SHP77 (cell line): Measurements from ENCODE around the gene PDRG1.
"Not testable (repeated sequence)": the region's sequence is repeated elsewhere in the genome, so short reads cannot be mapped to it uniquely, and the experiment has no call there.

Experiments used
- DNase-seq, 2 experiments: peaks; one replicate each; lab custom pipeline; 2025; lab: John Stamatoyannopoulos, UW

Gene PDRG1

DNA sequence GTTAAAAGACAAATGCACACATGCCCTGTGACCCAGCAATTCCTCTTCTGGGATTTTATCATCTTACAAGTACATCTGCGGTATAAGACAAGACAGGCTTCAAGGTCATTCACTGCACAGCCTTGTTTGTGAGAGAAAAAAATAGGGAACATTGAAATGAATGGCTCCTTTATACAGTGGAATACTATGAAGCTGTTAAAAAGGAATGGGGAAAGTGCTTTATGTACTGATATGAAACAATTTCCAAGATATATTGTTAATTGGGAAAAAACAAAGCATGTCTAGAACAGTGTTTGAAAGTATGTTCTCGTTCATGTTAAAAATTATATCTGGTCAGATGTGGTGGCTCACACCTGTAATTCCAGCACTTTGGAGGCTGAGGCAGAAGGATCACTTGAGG lies 25.4 kb downstream of the PDRG1 start:
- no peak for DNase-seq

DNA sequence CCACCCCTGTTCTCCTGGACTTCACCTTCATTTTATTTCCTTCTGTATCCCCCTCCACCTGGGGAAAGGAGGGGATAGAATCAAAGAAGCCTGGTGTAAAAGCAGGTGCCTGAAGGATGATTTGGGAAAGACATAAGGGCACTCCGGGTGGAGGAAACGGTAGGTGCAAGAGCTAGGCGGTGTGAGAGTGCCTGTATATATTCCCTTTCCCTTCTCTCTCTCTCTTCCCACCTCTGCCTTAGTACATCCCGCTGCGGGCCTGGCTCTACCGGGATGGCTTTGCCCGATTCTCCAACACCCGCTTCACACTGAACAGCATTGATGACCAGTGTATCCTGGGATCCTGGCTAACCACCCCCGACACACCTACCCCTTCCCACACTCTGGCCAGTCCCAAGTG lies 26.2 kb downstream of the PDRG1 start:
- DNase-seq: no peak

DNA sequence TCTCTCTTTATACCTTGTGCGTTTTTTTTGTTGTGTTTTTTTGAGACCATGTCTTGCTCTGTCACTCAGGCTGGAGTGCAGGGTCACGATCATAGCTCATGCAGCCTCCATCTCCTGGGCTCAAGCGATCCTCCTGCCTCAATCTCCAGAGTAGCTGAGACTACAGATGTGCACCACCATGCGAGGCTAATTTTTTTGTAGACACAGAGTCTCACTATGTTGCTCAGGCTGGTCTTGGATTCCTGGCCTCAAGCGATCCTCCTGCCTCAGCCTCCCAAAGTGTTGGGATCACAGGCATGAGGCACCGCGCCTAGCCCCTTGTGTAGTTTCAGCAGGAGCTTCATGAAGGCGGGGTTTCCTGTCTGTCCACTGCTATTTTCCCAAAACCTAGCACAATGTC lies 27.3 kb downstream of the PDRG1 start:
- DNase-seq: no peak

DNA sequence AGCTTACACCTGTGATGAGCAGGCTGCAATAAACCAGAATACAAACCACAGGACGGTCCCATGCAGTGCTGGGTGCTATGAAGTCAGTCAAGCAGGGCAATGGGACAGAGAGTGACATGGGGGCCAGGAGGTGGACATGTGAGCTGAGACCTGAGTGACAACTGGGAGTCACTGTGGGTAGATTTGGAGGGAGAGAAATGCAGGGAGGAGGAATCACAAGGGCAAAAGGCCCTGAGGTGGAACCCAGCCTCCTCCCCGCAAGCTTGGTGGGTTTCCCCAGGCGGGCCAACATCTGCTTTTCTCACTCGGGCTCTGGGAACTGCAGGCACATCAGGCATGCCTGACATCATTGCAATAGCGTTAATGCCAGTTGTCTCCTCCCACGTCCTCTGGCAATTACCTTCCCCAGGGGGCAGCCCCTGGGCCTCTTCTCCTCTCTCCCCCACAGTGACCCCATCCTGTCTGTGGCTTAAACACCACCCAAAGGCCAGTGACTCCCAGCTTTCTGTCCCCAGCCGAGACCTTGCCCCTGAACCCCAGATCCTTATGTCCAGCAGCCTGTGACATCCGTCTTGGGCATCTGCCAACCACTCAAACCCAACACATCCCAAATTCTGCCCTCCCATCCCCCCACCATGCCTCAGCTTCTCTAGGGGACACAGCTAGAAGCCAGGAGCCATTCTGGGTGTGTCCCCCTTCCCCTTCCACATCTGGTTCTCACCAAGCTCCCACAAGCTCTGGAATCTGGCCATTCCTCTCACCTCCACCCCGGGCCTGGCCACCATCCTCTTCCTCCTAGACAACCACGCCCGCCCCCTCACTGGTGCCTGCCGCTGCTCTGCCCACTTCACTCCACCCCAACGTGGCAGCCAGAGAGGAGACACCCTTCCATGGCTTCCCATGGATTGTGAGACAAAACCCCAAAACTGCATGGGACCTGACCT lies 28.2 kb downstream of the PDRG1 start:
- DNase-seq: no peak

DNA sequence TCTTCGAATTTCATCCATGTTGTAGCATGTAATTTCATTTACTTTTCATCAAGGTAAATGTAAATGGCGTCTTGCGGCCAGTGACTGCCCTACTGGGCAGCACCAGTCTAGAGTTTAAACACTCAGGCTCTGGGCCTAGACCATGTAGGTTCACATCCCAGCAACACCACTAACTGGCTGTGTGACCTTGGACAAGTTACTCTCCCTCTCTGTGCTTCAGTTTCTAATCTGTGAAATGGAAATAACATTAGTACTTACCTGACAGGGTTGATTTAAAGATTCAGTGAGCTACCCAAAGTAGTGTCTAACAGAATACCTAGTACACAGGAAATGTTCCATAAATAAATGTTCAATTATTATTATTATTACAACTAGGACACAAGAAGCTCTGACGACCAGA lies 29.3 kb downstream of the PDRG1 start:
- no peak for DNase-seq

DNA sequence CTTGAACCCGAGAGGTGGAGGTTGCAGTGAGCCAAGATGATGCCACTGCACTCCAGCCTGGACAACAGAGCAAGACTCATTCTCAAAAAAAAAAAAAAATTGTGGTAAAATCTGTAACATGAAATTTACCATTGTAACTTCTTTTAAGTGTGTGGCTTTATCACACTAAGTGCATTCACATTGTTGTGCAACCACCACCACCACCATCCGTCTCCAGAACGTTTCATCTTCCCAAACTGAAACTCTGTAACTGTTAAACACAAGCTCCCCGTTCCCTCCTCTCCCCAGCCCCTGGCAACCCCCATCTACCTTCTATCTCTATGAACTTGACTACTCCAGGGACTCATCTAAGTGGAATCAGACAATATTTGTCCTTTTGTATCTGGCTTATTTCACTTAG lies 29.7 kb downstream of the PDRG1 start:
- DNase-seq: no peak

DNA sequence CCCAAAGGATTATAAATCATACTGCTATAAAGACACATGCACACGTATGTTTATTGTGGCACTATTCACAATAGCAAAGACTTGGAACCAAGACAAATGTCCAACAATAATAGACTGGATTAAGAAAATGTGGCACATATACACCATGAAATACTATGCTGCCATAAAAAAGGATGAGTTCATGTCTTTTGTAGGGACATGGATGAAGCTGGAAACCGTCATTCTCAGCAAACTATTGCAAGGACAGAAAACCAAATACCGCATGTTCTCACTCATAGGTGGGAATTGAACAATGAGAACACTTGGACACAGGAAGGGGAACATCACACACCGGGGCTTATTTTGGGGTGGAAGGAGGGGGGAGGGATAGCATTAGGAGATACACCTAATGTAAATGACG lies 30.4 kb downstream of the PDRG1 start:
- not testable (repeated sequence) for DNase-seq

DNA sequence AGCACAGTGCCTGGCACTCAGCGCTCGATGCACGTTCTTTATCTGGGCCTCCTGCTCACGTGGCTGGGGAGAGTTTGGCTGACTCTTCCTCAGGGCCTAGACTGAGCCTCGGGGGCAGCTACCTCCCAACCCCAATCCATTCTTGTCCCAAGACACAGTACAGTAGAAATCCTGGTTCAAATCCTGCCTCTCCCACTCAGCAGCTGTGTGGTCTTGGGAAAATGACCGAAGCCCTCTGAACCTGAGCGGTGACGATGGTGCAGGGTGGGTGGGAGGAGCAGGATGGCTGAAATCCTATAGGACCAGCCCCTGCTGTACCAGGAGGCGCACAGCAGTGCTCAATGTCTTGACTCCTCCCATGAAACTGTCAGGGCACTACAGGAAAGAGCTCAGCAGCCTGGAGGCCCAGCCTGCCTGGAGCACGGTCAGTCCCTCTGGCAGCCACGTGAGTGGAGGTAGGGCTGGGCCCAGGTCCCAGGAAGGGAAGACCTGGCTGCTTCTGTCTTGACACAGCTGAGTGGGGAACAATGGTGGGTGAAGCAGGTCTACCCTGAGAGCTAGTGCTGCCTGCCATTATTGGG lies 31.5 kb downstream of the PDRG1 start:
- DNase-seq: no peak

DNA sequence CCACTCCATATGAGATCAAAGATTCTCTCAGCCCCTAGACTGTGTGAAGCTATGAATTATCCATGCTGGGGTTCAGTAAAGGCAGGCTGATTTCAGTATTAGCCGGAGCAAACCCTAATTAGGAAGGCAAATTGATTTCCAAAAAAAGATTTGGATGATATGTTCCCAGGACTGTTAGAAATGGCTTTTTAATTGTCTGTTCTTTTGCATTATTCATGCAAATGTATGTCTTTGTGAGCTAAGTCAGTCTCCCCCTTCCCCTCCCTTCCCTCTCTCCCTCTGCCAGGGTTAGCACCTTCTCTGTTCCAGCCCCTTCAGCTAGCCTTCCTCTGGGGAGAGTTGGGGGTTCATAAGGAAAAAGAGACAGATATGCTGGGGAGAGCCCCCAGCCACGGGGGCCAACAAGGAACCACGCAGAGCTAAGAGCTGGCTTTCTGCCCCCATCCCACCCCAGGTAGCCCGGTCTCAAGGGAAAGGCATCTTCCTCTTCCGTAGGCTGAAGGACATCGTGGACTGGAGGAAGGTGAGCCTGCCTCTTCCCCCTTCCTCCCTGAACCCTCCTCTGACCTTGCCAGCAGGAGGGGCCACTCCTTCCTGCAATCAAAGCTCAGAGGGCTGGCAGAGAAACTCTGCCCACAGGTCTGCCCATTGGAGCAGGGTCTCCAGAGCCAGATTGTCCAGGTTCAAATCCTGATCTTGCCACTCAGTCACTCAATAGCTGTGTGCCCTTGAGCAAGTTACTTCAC lies 32.3 kb downstream of the PDRG1 start:
- DNase-seq: no peak

DNA sequence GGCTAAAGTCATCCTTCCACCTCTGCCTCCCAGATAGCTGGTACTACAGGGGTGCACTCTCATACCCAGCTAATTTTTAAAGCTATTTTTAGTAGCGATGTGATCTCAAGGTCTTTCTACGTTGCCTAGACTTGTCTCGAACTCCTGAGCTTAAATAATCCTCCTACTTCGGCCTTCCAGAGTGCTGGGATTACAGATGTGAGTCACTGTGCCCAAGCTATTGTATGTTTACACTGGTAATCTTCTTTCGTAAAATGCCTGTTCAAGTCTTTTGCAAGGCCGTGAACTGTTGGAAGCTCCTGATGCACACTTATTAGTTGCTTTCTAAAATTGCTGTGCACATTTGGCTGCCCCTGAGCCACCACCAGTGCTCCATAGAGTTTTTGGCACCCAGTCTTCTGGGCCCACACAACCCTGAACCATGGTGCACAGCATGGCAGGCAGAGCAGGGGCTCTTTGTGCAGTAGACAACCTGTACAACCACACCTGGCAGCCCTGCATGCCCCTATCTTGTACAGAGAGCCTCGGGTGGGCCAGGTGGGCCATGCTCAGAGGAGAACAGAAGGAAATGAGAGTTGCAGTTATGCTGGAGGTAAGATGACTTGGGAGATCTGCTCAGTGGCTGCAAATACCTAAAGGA lies 33.3 kb downstream of the PDRG1 start:
- no peak for DNase-seq

DNA sequence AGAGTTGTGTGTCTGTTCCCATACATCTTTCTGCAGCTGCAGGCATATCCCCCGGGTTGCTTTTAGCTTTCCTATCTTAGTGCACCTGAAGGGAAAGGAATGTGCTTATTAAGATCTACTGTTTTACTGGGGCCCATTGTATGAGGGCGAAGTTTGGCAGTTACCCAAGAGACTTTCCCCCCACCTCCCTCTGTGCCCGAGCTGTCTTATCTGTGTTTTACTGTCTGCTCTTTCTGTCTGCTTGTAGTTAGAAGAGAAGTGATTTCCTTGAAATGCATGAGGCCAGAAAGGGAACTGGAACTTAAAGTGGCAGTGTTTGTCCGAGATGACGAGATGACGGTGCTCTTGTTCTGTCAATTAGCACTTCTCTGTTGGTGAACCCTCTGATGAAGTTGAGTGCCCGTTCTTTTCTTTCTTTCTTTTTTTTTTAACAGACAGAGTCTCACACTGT lies 33.9 kb downstream of the PDRG1 start:
- not testable (repeated sequence) for DNase-seq

DNA sequence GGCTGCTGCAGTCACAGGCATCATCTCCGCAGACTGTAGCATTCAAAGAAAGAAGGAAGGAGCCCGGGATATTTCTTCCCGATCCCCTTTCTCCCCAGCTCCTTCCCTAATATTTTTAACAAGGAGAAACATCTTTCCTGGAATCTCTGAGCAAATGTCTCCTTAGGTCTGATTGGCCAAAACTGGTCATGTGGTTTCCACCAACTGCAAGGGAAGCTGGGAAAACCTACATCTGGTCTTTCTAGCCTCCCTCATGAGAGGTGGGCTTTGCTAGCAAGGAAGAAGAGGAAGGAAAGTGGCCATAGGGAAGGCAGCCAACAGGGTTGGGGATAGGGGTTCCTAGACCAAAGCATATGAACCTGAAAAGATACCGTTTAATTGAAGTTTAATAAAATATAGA lies 35.1 kb downstream of the PDRG1 start:
- DNase-seq: no peak

DNA sequence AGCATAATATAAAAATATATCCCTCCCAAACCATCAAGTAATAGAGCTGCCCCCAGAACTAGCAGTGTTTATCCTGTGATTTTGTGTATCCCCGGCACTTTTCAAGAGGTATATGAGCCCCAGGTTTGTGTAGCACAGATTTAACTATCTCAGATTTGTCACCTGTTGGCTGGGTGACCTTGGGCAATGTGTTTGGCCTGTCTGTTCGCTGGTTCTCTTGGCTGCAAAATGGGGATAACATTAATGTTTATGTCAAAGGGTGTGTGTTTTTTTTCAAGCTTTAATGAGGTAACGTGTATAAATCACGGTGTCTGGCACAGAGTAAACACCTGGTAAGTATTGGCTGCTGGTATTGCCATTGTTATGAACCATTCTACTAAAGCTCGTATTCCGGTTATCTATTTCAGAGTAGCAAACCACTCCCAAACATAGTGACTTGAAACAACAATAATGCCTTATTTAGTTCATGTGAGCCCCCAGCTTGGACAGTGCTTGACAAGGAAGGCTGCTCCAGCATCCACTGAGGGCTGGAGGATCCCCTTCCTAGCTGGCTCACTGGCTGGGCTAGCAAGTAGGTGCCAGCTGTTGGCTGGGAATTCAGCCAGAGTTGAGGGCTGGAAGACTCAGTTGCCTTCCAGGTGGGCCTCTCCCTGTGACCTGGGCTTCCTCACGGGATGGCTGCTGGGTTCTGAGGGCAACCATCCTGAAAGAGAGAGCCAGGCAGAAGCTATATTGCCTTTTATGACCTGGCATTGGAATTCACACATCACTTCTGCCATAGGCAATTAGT lies 36.2 kb downstream of the PDRG1 start:
- peak in 1 of 2 experiments; percentile 10 for DNase-seq

DNA sequence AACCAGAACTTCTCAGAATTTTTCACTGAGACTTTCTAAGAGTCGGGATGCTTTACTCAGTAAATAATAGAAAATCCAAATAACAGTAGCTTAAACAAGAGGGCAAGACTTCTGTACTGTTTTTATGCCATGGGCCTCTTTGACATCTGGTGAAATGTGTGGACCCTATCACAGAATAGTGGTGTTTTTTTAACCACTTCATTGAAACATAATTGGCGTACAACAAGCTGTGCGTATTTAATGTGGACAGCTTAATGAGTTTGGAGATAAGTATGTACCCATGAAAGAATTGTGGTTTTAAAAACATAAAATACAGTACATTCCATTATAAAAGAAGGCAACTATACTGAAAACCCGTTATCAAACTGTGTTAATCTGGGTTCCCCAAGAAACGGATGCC lies 37.7 kb downstream of the PDRG1 start:
- DNase-seq: no peak

DNA sequence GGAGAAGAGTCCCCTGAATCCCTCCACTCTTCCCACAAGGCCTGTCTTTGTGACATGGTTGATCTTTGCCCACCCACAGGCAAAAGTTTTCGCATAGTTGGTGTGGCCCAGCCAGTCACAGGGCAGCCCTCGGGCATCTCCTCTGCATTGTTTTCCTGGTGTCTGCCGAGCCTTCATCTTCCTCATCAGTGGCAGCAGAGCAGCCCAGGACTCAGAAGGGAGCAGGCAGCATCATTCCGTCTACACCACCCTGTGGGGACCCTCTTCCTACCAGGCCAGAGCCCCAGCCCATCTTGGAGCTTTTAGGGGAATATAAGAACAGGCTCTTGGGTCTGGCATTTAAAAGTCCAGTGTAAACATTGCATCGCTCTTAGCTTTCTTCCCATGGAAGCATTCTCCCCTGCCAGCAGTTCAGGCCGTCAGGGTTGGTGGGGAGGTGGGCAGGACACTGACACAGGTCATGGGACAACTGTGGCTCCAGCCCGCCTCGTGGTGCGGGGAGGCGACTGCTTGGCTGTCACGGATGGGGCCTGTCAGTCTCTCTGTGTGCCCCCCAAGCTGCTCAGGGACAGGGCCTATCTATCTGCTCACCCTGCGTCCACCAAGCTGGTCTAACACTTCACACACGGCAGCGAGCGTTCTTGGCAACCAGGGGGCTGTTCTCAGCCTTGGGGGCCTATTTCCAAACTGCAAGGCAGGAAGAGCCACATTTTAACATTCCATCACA lies 38.3 kb downstream of the PDRG1 start:
- no peak for DNase-seq

DNA sequence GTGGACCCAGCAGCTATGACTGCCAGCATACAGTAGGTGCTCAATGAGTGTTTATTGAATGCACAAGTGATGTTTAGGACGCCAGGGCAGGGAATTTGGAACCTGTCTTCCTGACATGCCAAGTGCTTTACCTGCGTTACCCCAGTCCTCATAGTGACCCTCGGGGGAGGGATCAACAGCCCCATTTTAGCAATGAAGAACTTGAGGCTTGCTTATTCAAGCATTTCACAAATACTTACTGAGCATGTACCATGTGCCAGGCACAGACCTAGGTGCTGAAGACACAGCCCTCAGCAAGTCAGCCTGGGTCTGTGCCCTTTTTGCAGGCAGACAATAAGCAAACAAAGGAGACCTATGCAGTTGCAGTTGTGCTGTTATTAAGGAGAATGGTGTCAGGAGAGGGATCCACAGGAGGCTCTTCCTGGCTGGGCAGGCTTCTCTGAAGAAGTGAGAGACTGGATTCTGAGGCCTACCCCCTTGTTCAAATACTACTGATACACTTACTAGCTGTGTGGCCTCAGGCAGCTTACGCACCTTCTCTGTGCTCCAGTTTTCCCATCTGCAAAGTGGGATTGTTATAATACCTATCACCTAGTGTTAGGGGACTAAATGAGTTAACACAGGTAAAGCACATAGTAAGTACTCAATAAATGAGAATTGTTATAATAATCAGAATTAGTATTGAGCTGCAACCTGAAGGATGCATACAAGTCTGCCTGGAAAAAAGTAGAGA lies 41.6 kb downstream of the PDRG1 start:
- DNase-seq: no peak

DNA sequence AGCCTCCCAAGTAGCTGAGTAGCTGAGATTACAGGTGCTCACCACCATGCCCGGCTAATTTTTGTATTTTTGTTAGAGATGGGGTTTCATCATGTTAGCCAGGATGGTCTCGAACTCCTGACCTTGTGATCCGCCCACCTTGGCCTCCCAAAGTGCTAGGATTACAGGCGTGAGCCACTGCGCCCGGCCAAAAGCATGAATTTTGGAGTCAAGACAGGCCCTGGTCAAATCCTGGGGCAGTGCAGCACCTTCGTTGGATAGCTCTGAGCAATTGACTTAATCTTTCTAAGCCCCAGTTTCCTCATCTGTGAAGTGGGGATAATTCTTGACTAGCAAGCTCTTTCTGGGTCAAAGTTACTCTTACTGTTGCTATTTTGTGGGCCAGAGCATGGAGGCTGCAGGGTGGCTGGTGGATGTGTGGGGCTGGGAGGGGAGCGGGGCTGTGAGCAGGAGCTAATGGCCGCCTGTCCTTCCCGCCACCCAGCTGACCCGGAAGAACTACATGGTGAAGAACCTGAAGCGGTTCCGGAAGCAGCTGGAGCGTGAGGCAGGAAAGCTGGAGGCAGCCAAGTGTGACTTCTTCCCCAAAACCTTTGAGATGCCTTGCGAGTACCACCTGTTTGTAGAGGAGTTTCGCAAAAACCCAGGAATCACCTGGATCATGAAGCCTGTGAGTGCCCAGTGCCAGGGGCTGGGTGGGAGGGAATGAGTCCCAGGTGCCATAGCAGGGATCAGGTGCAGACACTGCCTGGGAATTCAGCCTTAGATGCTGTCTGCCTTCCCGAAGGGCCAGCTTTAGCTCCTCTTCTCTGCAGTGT lies 42.4 kb downstream of the PDRG1 start:
- DNase-seq: no peak

DNA sequence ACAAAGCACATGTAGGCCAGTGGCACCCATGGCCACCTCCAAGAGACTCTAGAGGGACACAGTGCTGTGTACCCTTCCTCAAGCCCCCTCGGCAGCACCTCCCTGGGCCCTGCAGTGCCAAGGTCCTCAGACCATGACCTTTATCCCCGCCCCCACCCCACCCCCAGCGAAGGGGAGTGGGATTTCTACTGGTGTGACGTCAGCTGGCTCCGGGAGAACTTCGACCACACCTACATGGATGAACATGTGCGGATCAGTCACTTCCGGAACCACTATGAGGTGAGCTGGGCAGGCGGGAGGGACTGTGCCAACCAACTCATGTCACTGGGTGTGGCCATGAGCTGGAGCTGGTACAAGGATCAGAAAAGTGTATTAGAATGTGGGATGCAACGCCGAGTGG lies 43.4 kb downstream of the PDRG1 start:
- no peak for DNase-seq

DNA sequence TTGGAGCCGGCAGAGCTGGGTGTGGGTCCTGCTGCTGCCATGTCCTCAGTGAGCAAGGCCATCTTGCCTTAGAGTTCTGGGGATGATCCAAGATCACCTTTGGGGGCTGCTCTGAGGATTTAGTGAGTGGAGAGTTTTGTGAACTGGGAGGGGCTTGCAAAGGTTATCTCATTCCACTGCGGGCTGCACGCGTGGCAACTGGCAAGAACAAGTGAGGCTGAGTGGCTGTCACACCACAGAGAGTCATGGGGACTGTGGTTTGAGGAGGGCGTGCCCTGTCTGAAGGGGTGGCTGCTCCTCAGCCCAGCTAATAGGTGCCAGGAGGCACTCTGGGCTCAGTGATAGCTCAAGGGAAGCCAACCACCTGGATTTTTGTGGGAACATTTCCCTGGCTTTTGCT lies 43.8 kb downstream of the PDRG1 start:
- DNase-seq: no peak
